AG09309 (cell line): ENCODE results near the gene COL7A1.

Experiments
- DNase-seq: peaks from one replicate; pipeline ENCODE4 v3.0.0-alpha.2; 2010; ENCODE audit warnings: low read depth
- H3K4me3 ChIP-seq: 2 replicates; pipeline ENCODE4 v1.5.1; 2011; ENCODE audit warnings: mild to moderate bottlenecking, low read depth, low read length, moderate library complexity; ENCODE audit not compliant: control insufficient read depth
- TF ChIP-seq, protein P1 (sequence below): IDR thresholded peaks from 2 replicates; pipeline ENCODE4 v1.5.1; 2011; ENCODE audit warnings: mild to moderate bottlenecking, low read depth, low read length, inconsistent platforms; ENCODE audit not compliant: insufficient read depth, control insufficient read depth; ENCODE audit errors: missing control alignments

The COL7A1 gene

DNA sequence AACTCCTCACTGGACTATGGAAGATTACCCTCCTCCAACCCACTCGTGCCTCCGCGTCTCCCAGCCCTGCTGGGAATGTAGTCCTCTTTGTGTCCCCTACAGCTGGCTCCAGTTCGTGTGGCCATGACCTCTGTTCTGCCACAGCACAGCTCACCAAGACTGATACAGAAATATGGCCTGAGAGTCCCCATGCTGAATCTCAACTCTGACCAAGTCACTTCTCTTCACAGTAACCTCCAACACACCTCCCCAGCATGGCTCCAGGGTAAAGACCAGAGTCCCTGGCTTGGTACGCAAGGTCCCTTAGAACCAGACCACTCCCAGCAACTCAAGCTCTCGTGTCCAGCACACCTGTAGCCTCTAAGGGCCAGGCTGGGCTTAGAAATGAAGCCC, 2.3 kb upstream of the COL7A1 start:
- DNase-seq, result no peak
- no peak overlapping the region for H3K4me3 ChIP-seq
- TF ChIP-seq, protein P1, sequence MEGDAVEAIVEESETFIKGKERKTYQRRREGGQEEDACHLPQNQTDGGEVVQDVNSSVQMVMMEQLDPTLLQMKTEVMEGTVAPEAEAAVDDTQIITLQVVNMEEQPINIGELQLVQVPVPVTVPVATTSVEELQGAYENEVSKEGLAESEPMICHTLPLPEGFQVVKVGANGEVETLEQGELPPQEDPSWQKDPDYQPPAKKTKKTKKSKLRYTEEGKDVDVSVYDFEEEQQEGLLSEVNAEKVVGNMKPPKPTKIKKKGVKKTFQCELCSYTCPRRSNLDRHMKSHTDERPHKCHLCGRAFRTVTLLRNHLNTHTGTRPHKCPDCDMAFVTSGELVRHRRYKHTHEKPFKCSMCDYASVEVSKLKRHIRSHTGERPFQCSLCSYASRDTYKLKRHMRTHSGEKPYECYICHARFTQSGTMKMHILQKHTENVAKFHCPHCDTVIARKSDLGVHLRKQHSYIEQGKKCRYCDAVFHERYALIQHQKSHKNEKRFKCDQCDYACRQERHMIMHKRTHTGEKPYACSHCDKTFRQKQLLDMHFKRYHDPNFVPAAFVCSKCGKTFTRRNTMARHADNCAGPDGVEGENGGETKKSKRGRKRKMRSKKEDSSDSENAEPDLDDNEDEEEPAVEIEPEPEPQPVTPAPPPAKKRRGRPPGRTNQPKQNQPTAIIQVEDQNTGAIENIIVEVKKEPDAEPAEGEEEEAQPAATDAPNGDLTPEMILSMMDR, result no peak

GRCh38 chr3:48596676-48597407, 1.7 kb upstream of the COL7A1 start:
- DNase-seq, result no peak
- TF ChIP-seq, protein P1, result no peak
- H3K4me3 ChIP-seq, result no peak overlapping the region

- H3K4me3 ChIP-seq, result no peak overlapping the region
- no peak for DNase-seq
- TF ChIP-seq, protein P1, result no peak
These were observed 1.0 kb upstream of the COL7A1 start for GRCh38 chr3:48596157-48596556.

- TF ChIP-seq, protein P1, result no peak
- H3K4me3 ChIP-seq, result peak overlapping the region; percentile 62
- peak; percentile 72 for DNase-seq
These were observed 495 bp upstream of the COL7A1 start for GRCh38 chr3:48595526-48596121.

- TF ChIP-seq, protein P1, result no peak
- DNase-seq, result no peak
- peak overlapping the region; percentile 62 for H3K4me3 ChIP-seq
These were observed 596 bp downstream of the COL7A1 start for GRCh38 chr3:48594417-48595049.

- peak overlapping the region; percentile 62 for H3K4me3 ChIP-seq
- TF ChIP-seq, protein P1, result no peak
- DNase-seq, result no peak
These were observed 1.8 kb downstream of the COL7A1 start for GRCh38 chr3:48593337-48593736.
